Measurements from ENCODE around the gene RRP1B. TPM values are rescaled to one million over a fixed set of nuclear protein-coding genes. Genes with fewer than 3 reads are reported as not detected.

RRP1B gene
- total and polyA plus RNA-seq, 4 donors: 7.3 to 12.6 (median 8.4) TPM

DNA sequence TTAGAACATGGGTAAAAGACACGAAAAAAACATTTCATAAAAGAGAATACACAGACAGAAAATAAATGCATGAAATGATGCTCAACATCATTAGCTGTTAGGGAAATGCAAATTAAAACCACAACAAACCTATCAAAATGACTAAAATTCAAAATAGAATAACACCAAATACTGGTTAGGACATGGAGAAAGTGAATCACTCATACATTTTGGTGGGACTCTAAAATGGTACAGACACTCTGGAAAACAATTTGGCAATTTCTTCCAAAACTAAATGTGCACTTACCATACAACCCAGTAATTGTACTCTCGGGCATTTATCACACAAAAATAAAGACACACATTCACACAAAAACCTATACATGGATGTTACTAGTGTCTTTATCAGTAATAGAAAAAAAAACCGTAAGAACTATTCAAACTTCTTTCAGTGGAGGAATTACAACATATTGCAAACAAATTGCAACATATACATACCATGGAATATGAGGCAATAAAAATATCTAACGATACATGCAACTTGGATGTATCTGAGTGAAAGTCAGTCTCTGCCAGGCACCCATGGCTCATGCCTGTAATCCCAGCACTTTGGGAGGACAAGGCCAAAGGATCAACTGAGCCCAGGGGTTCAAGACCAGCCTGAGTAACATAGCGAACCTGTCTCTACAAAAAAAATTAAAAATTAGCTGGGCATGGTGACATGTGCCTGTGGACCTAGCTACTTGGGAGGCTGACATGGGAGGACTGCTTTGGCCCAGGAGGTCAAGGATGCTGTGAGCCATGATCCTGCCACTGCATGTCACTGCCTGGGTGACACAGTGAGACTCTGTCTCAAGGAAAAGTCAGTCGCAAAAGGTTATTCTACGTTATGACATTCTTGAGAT is 19.6 kb upstream of the RRP1B start:
- no peak for DNase-seq (ENCODE audit: low spot score)
- Histone ChIP-seq H3K27ac (ENCODE audit: low read depth in 1 of 2, low read length in 2 of 2) (no peak overlapping the region), H3K36me3 (ENCODE audit: control insufficient read depth in 4 of 4, insufficient read depth in 3 of 4, low read depth in 1 of 4, low read length in 3 of 4) (no peaks in the 10 kb centered on the region), H3K9me3 (ENCODE audit: control insufficient read depth in 4 of 4, low read length in 3 of 4) (no peaks in the 10 kb centered on the region), H3K9ac (ENCODE audit: low read depth in 1 of 2, low read length in 2 of 2) (no peak overlapping the region), H3K27me3 (ENCODE audit: control insufficient read depth in 4 of 4, insufficient read depth in 4 of 4, low read length in 3 of 4) (no peaks in the 10 kb centered on the region), H3K4me3 (ENCODE audit: low read depth in 1 of 3, low read length in 3 of 3) (no peak overlapping the region), H3K4me1 (ENCODE audit: control insufficient read depth in 4 of 4, insufficient read depth in 4 of 4, low read length in 3 of 4) (peaks cover 0 to 6% (median 4%) of the 10 kb centered on the region in 4 donors)
- WGBS: 66% methylated on average over 7 of the region's 7 CpGs
- peak in 1 of 2 donors; percentile 6 for TF ChIP-seq RAD21 (IDR thresholded peaks at IDR 0.05)
- TF ChIP-seq, protein P1, sequence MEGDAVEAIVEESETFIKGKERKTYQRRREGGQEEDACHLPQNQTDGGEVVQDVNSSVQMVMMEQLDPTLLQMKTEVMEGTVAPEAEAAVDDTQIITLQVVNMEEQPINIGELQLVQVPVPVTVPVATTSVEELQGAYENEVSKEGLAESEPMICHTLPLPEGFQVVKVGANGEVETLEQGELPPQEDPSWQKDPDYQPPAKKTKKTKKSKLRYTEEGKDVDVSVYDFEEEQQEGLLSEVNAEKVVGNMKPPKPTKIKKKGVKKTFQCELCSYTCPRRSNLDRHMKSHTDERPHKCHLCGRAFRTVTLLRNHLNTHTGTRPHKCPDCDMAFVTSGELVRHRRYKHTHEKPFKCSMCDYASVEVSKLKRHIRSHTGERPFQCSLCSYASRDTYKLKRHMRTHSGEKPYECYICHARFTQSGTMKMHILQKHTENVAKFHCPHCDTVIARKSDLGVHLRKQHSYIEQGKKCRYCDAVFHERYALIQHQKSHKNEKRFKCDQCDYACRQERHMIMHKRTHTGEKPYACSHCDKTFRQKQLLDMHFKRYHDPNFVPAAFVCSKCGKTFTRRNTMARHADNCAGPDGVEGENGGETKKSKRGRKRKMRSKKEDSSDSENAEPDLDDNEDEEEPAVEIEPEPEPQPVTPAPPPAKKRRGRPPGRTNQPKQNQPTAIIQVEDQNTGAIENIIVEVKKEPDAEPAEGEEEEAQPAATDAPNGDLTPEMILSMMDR (IDR thresholded peaks at IDR 0.05; ENCODE audit: low read depth, low read length, missing input control): no peak
- peak in 1 of 2 donors; percentile 22 for TF ChIP-seq RXRA (IDR thresholded peaks at IDR 0.05)
- no peak for TF ChIP-seq FOXA2 (IDR thresholded peaks at IDR 0.05)
- TF ChIP-seq JUND (IDR thresholded peaks at IDR 0.05): peak in 1 of 2 donors; percentile 25
- peak in 1 of 2 donors; percentile 36 for TF ChIP-seq HNF4A (conservative IDR thresholded peaks at IDR 0.05)

DNA sequence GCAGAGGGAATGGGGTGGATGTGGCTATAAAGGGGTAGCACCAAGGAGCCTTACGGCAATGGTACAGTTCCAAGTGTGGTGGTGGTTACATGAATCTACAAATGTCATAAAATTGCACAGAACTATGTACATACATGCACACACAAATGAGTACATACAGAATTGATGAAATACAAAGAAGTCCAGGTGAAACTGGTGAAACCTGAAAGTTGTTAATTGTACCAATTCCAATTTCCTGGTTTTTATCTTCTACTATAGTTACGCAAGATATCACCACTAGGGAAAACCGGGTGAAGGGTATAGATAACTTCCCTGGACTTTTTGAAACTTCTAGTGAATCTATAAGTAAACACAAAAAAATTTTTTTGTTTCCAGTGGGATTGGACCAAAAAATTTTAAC is 19.0 kb upstream of the RRP1B start:
- no peaks in the 10 kb centered on the region for H3K36me3 ChIP-seq (ENCODE audit: control insufficient read depth in 4 of 4, insufficient read depth in 3 of 4, low read depth in 1 of 4, low read length in 3 of 4)
- TF ChIP-seq FOXA1 (IDR thresholded peaks at IDR 0.05): no peak
- TF ChIP-seq JUND (IDR thresholded peaks at IDR 0.05): no peak
- no peak for TF ChIP-seq NR2F2 (IDR thresholded peaks at IDR 0.05)
- TF ChIP-seq, protein P1 (IDR thresholded peaks at IDR 0.05; ENCODE audit: low read depth, low read length, missing input control): no peak
- no peak for TF ChIP-seq YY1 (IDR thresholded peaks at IDR 0.05)
- TF ChIP-seq RXRA (IDR thresholded peaks at IDR 0.05): no peak
- TF ChIP-seq, protein P2, sequence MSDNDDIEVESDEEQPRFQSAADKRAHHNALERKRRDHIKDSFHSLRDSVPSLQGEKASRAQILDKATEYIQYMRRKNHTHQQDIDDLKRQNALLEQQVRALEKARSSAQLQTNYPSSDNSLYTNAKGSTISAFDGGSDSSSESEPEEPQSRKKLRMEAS (IDR thresholded peaks at IDR 0.05): no peak
- TF ChIP-seq HNF4A (conservative IDR thresholded peaks at IDR 0.05): no peak
- TF ChIP-seq, protein P3, sequence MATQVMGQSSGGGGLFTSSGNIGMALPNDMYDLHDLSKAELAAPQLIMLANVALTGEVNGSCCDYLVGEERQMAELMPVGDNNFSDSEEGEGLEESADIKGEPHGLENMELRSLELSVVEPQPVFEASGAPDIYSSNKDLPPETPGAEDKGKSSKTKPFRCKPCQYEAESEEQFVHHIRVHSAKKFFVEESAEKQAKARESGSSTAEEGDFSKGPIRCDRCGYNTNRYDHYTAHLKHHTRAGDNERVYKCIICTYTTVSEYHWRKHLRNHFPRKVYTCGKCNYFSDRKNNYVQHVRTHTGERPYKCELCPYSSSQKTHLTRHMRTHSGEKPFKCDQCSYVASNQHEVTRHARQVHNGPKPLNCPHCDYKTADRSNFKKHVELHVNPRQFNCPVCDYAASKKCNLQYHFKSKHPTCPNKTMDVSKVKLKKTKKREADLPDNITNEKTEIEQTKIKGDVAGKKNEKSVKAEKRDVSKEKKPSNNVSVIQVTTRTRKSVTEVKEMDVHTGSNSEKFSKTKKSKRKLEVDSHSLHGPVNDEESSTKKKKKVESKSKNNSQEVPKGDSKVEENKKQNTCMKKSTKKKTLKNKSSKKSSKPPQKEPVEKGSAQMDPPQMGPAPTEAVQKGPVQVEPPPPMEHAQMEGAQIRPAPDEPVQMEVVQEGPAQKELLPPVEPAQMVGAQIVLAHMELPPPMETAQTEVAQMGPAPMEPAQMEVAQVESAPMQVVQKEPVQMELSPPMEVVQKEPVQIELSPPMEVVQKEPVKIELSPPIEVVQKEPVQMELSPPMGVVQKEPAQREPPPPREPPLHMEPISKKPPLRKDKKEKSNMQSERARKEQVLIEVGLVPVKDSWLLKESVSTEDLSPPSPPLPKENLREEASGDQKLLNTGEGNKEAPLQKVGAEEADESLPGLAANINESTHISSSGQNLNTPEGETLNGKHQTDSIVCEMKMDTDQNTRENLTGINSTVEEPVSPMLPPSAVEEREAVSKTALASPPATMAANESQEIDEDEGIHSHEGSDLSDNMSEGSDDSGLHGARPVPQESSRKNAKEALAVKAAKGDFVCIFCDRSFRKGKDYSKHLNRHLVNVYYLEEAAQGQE (IDR thresholded peaks at IDR 0.05): no peak
- no peak for TF ChIP-seq TAF1 (conservative IDR thresholded peaks at IDR 0.05)
- no peak for TF ChIP-seq SP1 (IDR thresholded peaks at IDR 0.05)
- TF ChIP-seq EGR1 (IDR thresholded peaks at IDR 0.05; ENCODE audit: low read depth in 2 of 2): no peak
- TF ChIP-seq RAD21 (IDR thresholded peaks at IDR 0.05): no peak
- TF ChIP-seq, protein P4, sequence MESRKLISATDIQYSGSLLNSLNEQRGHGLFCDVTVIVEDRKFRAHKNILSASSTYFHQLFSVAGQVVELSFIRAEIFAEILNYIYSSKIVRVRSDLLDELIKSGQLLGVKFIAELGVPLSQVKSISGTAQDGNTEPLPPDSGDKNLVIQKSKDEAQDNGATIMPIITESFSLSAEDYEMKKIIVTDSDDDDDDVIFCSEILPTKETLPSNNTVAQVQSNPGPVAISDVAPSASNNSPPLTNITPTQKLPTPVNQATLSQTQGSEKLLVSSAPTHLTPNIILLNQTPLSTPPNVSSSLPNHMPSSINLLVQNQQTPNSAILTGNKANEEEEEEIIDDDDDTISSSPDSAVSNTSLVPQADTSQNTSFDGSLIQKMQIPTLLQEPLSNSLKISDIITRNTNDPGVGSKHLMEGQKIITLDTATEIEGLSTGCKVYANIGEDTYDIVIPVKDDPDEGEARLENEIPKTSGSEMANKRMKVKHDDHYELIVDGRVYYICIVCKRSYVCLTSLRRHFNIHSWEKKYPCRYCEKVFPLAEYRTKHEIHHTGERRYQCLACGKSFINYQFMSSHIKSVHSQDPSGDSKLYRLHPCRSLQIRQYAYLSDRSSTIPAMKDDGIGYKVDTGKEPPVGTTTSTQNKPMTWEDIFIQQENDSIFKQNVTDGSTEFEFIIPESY (IDR thresholded peaks at IDR 0.05): no peak
- TF ChIP-seq FOXA2 (IDR thresholded peaks at IDR 0.05): no peak
- no peaks in the 10 kb centered on the region for H3K9me3 ChIP-seq (ENCODE audit: control insufficient read depth in 4 of 4, low read length in 3 of 4)
- H3K27ac ChIP-seq (ENCODE audit: low read depth in 1 of 2, low read length in 2 of 2): no peak overlapping the region
- no peak overlapping the region for H3K9ac ChIP-seq (ENCODE audit: low read depth in 1 of 2, low read length in 2 of 2)
- H3K4me3 ChIP-seq (ENCODE audit: low read depth in 1 of 3, low read length in 3 of 3): no peak overlapping the region
- no peak for DNase-seq (ENCODE audit: low spot score)
- H3K4me1 ChIP-seq (ENCODE audit: control insufficient read depth in 4 of 4, insufficient read depth in 4 of 4, low read length in 3 of 4): peaks cover 0 to 6% (median 4%) of the 10 kb centered on the region in 4 donors
- WGBS: 66% methylated on average over 3 of the region's 3 CpGs
- no peaks in the 10 kb centered on the region for H3K27me3 ChIP-seq (ENCODE audit: control insufficient read depth in 4 of 4, insufficient read depth in 4 of 4, low read length in 3 of 4)

All from liver (tissue), 9 donors.